Liver (tissue), 9 donors: ENCODE measurements around the gene STK4. TPM values are rescaled to one million over a fixed set of nuclear protein-coding genes. Genes with fewer than 3 reads are reported as not detected.

ENCODE experiments used
- DNase-seq: peaks from one replicate; pipeline ENCODE4 v3.0.0-alpha.2; 2017; ENCODE audit warnings: low spot score
- H3K27ac ChIP-seq, 2 donors: one replicate each; pipeline ENCODE4 v1.7.0; 2013; ENCODE audit warnings: inconsistent platforms in 2 of 2, low read length in 2 of 2, control low read depth in 1 of 2, low read depth in 1 of 2, mild to moderate bottlenecking in 1 of 2
- H3K27me3 ChIP-seq, 4 donors: one replicate each; pipeline versions ENCODE4 v1.6.1 to v1.7.0; 2013; ENCODE audit warnings: low read length in 3 of 4, inconsistent platforms in 1 of 4, mild to moderate bottlenecking in 1 of 4, moderate library complexity in 1 of 4; ENCODE audit not compliant: control insufficient read depth in 4 of 4, insufficient read depth in 4 of 4
- H3K36me3 ChIP-seq, 4 donors: one replicate each; pipeline versions ENCODE4 v1.6.1 to v1.7.0; 2013; ENCODE audit warnings: low read length in 3 of 4, mild to moderate bottlenecking in 3 of 4, low read depth in 1 of 4, moderate library complexity in 1 of 4; ENCODE audit not compliant: control insufficient read depth in 4 of 4, insufficient read depth in 3 of 4
- H3K4me1 ChIP-seq, 4 donors: one replicate each; pipeline versions ENCODE4 v1.6.1 to v1.7.0; 2013; ENCODE audit warnings: low read length in 3 of 4, mild to moderate bottlenecking in 3 of 4, moderate library complexity in 1 of 4; ENCODE audit not compliant: control insufficient read depth in 4 of 4, insufficient read depth in 4 of 4
- H3K4me3 ChIP-seq, 3 donors: one replicate each; pipeline versions ENCODE4 v1.6.1 to v1.7.0; 2013; ENCODE audit warnings: low read length in 3 of 3, control low read depth in 1 of 3, low read depth in 1 of 3, mild to moderate bottlenecking in 1 of 3
- H3K9ac ChIP-seq, 2 donors: one replicate each; pipeline ENCODE4 v1.7.0; 2013; ENCODE audit warnings: low read length in 2 of 2, mild to moderate bottlenecking in 2 of 2, moderate library complexity in 2 of 2, control low read depth in 1 of 2, low read depth in 1 of 2
- H3K9me3 ChIP-seq, 4 donors: one replicate each; pipeline versions ENCODE4 v1.6.1 to v1.7.0; 2013; ENCODE audit warnings: low read length in 3 of 4; ENCODE audit not compliant: control insufficient read depth in 4 of 4
- EGR1 ChIP-seq, 2 donors: IDR thresholded peaks; 2 replicates each; pipeline ENCODE4 v1.6.1; 2016 to 2018; ENCODE audit warnings: antibody characterized with exemption in 2 of 2, low read depth in 2 of 2
- FOXA1 ChIP-seq: IDR thresholded peaks from 2 replicates; pipeline ENCODE4 v1.6.1; 2016; ENCODE audit warnings: antibody characterized with exemption
- FOXA2 ChIP-seq: IDR thresholded peaks from 2 replicates; pipeline ENCODE4 v1.6.1; 2016; ENCODE audit warnings: antibody characterized with exemption
- GABPA ChIP-seq, 2 donors: IDR thresholded peaks in 1 of 2; conservative IDR thresholded peaks in 1 of 2; 2 replicates each; pipeline ENCODE4 v1.6.1; 2016; ENCODE audit warnings: antibody characterized with exemption in 2 of 2, mild to moderate bottlenecking in 1 of 2, moderate library complexity in 1 of 2
- HNF4A ChIP-seq, 2 donors: conservative IDR thresholded peaks; 2 replicates each; pipeline ENCODE4 v1.6.1; 2016; ENCODE audit warnings: antibody characterized with exemption in 2 of 2, mild to moderate bottlenecking in 2 of 2
- HNF4G ChIP-seq: IDR thresholded peaks from 2 replicates; pipeline ENCODE4 v1.6.1; 2016; ENCODE audit warnings: antibody characterized with exemption
- NR2F2 ChIP-seq: IDR thresholded peaks from 2 replicates; pipeline ENCODE4 v1.6.1; 2016; ENCODE audit warnings: antibody characterized with exemption
- RAD21 ChIP-seq, 2 donors: IDR thresholded peaks; 2 replicates each; pipeline ENCODE4 v1.6.1; 2016; ENCODE audit warnings: antibody characterized with exemption in 2 of 2, mild to moderate bottlenecking in 2 of 2
- RXRA ChIP-seq, 2 donors: IDR thresholded peaks; 2 replicates each; pipeline ENCODE4 v1.6.1; 2017 to 2018; ENCODE audit warnings: antibody characterized with exemption in 2 of 2, mild to moderate bottlenecking in 1 of 2
- SP1 ChIP-seq: IDR thresholded peaks from 2 replicates; pipeline ENCODE4 v1.6.1; 2018; ENCODE audit warnings: antibody characterized with exemption, mild to moderate bottlenecking
- TAF1 ChIP-seq: conservative IDR thresholded peaks from 2 replicates; pipeline ENCODE4 v1.6.1; 2016; ENCODE audit warnings: antibody characterized with exemption, mild to moderate bottlenecking
- YY1 ChIP-seq: IDR thresholded peaks from 2 replicates; pipeline ENCODE4 v1.6.1; 2016; ENCODE audit warnings: antibody characterized with exemption, mild to moderate bottlenecking
- WGBS: extraction: QIAGEN DNeasy Blood & Tissue Kit; methylation state at CpG from one replicate; pipeline ENCODE4 v1.1.7; 2013; 5-methylcytosine and 5-hydroxymethylcytosine counted together
- polyA plus RNA-seq, 2 donors: library from polyadenylated mRNA; stranded (reverse) in 1 of 2; unstranded in 1 of 2; fragments of 200-250 nt in 1 of 2; fragments of >200 nt in 1 of 2; fragmentation: Nextera tagmentation in 1 of 2; extraction: Ambion mirVana in 1 of 2; gene quantifications; one replicate each; pipeline versions ENCODE4 v1.2.1 to v1.2.3, GENCODE V29; 2013 to 2015
- total RNA-seq, 2 donors: library from RNA; depleted of rRNA; stranded (reverse); fragments of >200 nt; gene quantifications; one replicate each; pipeline ENCODE4 v1.2.3, GENCODE V29; 2014
- TF ChIP-seq, protein P1 (sequence below): fragments of 150-350 bp; IDR thresholded peaks from 2 replicates; pipeline ENCODE4 v1.5.1; 2017; ENCODE audit warnings: improper control_type of control experiment, low read depth, low read length; ENCODE audit not compliant: missing input control
- TF ChIP-seq, protein P2 (sequence below): IDR thresholded peaks from 2 replicates; pipeline ENCODE4 v1.6.1; 2016; ENCODE audit warnings: antibody characterized with exemption
- TF ChIP-seq, protein P3 (sequence below): IDR thresholded peaks from 2 replicates; pipeline ENCODE4 v1.6.1; 2016; ENCODE audit warnings: antibody characterized with exemption, mild to moderate bottlenecking
- TF ChIP-seq, protein P4 (sequence below): IDR thresholded peaks from 2 replicates; pipeline ENCODE4 v1.6.1; 2016; ENCODE audit warnings: antibody characterized with exemption
- donor health status: healthy.
- donor health status: healthy.
- donor health status: healthy.
- donor health status: healthy.
- donor health status: healthy.

Gene STK4
- total and polyA plus RNA-seq, 4 donors = 3.7 to 20.8 (median 13.9) TPM

DNA sequence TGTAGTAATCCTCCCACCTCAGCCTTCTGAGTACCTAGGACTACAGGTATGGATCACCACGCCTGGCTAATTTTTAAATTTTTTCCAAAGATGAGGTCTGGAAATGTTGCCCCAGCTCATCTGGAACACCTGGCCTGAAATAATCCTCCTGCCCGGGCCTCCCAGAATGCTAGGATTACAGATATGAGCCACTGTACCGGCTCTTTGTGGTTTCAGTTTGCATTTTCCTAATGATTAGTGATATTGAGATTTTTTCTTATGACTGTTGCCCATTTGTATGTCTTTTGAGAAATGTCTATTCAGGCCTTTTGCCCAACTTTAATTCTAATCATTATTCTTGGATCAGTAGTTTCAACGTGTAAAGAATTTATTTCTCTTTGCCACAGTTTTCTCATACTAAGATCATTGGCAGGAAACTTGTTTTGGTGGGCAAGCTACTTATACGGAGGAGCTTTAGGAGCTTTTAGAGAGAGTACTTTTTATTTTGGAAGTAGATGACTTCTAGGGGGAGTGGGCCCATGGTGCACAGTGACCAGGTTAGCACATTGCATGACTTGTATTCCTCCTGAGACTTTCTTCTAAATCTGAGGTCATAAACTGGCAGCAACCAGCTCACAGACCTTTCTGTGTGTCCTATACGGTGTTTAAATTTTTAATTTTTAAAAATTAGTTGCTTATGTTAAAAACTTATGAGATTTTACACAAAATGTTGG, 62.3 kb downstream of the STK4 start:
- Histone ChIP-seq H3K27me3 (no peaks in the 10 kb centered on the region), H3K9me3 (no peaks in the 10 kb centered on the region), H3K36me3 (peaks cover 0 to 12% (median under 1%) of the 10 kb centered on the region in 4 donors), H3K4me1 (no peaks in the 10 kb centered on the region), H3K27ac (no peak overlapping the region), H3K9ac (no peak overlapping the region), H3K4me3 (no peak overlapping the region)
- WGBS = 95% methylated on average over 6 of the region's 6 CpGs
- no peak for TF ChIP-seq GABPA (IDR thresholded peaks at IDR 0.05 in 1 of 2, conservative IDR thresholded peaks at IDR 0.05 in 1 of 2)
- no peak for TF ChIP-seq YY1
- TF ChIP-seq, protein P1, sequence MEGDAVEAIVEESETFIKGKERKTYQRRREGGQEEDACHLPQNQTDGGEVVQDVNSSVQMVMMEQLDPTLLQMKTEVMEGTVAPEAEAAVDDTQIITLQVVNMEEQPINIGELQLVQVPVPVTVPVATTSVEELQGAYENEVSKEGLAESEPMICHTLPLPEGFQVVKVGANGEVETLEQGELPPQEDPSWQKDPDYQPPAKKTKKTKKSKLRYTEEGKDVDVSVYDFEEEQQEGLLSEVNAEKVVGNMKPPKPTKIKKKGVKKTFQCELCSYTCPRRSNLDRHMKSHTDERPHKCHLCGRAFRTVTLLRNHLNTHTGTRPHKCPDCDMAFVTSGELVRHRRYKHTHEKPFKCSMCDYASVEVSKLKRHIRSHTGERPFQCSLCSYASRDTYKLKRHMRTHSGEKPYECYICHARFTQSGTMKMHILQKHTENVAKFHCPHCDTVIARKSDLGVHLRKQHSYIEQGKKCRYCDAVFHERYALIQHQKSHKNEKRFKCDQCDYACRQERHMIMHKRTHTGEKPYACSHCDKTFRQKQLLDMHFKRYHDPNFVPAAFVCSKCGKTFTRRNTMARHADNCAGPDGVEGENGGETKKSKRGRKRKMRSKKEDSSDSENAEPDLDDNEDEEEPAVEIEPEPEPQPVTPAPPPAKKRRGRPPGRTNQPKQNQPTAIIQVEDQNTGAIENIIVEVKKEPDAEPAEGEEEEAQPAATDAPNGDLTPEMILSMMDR = no peak
- no peak for TF ChIP-seq RXRA (IDR thresholded peaks at IDR 0.05)
- TF ChIP-seq, protein P2, sequence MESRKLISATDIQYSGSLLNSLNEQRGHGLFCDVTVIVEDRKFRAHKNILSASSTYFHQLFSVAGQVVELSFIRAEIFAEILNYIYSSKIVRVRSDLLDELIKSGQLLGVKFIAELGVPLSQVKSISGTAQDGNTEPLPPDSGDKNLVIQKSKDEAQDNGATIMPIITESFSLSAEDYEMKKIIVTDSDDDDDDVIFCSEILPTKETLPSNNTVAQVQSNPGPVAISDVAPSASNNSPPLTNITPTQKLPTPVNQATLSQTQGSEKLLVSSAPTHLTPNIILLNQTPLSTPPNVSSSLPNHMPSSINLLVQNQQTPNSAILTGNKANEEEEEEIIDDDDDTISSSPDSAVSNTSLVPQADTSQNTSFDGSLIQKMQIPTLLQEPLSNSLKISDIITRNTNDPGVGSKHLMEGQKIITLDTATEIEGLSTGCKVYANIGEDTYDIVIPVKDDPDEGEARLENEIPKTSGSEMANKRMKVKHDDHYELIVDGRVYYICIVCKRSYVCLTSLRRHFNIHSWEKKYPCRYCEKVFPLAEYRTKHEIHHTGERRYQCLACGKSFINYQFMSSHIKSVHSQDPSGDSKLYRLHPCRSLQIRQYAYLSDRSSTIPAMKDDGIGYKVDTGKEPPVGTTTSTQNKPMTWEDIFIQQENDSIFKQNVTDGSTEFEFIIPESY = no peak
- TF ChIP-seq NR2F2 = no peak
- no peak for TF ChIP-seq EGR1 (IDR thresholded peaks at IDR 0.05; ENCODE audit: low read depth in 2 of 2)
- no peak for TF ChIP-seq HNF4G
- TF ChIP-seq, protein P3, sequence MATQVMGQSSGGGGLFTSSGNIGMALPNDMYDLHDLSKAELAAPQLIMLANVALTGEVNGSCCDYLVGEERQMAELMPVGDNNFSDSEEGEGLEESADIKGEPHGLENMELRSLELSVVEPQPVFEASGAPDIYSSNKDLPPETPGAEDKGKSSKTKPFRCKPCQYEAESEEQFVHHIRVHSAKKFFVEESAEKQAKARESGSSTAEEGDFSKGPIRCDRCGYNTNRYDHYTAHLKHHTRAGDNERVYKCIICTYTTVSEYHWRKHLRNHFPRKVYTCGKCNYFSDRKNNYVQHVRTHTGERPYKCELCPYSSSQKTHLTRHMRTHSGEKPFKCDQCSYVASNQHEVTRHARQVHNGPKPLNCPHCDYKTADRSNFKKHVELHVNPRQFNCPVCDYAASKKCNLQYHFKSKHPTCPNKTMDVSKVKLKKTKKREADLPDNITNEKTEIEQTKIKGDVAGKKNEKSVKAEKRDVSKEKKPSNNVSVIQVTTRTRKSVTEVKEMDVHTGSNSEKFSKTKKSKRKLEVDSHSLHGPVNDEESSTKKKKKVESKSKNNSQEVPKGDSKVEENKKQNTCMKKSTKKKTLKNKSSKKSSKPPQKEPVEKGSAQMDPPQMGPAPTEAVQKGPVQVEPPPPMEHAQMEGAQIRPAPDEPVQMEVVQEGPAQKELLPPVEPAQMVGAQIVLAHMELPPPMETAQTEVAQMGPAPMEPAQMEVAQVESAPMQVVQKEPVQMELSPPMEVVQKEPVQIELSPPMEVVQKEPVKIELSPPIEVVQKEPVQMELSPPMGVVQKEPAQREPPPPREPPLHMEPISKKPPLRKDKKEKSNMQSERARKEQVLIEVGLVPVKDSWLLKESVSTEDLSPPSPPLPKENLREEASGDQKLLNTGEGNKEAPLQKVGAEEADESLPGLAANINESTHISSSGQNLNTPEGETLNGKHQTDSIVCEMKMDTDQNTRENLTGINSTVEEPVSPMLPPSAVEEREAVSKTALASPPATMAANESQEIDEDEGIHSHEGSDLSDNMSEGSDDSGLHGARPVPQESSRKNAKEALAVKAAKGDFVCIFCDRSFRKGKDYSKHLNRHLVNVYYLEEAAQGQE = no peak
- TF ChIP-seq, protein P4, sequence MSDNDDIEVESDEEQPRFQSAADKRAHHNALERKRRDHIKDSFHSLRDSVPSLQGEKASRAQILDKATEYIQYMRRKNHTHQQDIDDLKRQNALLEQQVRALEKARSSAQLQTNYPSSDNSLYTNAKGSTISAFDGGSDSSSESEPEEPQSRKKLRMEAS = no peak
- TF ChIP-seq FOXA2 = no peak
- no peak for TF ChIP-seq RAD21 (IDR thresholded peaks at IDR 0.05)
- TF ChIP-seq HNF4A (conservative IDR thresholded peaks at IDR 0.05) = no peak
- no peak for TF ChIP-seq SP1
- TF ChIP-seq TAF1 = no peak
- DNase-seq = no peak

DNA sequence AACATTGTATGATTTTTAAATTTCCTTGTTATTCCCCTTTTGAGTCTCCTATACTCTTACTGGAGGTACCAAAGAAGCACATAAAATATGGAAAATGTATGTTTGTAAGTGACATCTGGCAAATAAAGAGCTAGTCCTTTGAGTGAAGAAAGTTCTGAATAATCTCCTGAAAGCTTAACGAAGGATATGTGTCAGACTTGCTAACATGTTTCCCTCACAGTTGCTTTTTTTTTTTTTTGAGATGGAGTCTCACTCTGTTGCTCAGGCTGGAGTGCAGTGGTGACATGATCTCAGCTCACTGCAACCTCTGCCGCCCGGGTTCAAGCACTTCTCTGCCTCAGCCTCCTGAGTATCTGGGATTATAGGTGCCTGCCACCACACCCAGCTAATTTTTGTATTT, 63.6 kb downstream of the STK4 start:
- no peak overlapping the region for H3K4me3 ChIP-seq
- no peak for DNase-seq
- no peak overlapping the region for H3K9ac ChIP-seq
- no peaks in the 10 kb centered on the region for H3K9me3 ChIP-seq
- H3K4me1 ChIP-seq = no peaks in the 10 kb centered on the region
- WGBS = 97% methylated on average over 3 of the region's 3 CpGs
- peaks cover 0 to 12% (median under 1%) of the 10 kb centered on the region in 4 donors for H3K36me3 ChIP-seq
- no peak overlapping the region for H3K27ac ChIP-seq
- TF ChIP-seq SP1 (no peak), FOXA1 (no peak), RAD21 (IDR thresholded peaks at IDR 0.05) (no peak), TAF1 (no peak), HNF4A (conservative IDR thresholded peaks at IDR 0.05) (no peak)
- TF ChIP-seq, protein P2 = no peak
- H3K27me3 ChIP-seq = no peaks in the 10 kb centered on the region
